HG02588 (cell line): ENCODE results near the gene XRCC6.
"Not testable (repeated sequence)": the region's sequence is repeated elsewhere in the genome, so short reads cannot be mapped to it uniquely, and the experiment has no call there.

ENCODE experiments used
- ATAC-seq: cut with Tn5 transposase; IDR thresholded peaks from one replicate; pipeline ENCODE4 v1.9.1; 2021; ENCODE audit warnings: mild to moderate bottlenecking, moderate library complexity; ENCODE audit not compliant: unreplicated experiment

XRCC6 gene

DNA sequence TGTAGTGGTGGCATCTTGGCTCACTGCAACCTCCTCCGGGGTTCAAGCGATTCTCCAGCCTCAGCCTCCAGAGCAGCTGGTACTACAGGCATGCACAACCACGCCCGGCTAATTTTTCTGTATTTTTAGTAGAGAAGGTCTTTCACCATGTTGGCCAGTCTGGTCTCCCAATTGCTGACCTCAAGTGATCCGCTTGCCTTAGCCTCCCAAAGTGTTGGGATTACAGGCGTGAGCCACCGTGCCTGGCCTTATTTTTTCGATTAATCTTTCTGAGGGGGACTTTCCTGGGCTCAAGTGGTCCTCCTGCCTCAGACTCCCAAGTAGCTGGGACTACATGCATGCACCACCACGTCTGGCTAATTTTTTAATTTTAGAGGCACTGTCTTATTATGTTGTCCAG is 62.0 kb downstream of the XRCC6 start:
- no peak for ATAC-seq

DNA sequence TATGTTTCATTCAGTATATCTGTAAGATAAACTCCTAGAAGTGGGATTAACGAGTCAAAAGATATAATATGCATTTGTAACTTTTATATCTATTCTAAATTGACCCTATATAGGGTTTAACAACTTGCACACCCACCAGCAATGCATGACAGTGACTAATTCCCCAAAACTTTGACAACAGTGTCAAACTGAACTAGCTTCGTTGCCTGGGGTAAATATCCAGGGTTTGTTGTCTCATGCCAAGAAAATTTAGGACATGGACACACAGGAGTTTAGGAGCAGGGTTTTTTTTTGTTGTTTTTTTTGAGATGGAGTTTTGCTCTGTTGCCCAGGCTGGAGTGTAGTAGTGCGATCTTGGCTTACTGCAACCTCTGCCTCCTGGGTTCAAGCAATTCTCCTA is 62.5 kb downstream of the XRCC6 start:
- ATAC-seq, result no peak

DNA sequence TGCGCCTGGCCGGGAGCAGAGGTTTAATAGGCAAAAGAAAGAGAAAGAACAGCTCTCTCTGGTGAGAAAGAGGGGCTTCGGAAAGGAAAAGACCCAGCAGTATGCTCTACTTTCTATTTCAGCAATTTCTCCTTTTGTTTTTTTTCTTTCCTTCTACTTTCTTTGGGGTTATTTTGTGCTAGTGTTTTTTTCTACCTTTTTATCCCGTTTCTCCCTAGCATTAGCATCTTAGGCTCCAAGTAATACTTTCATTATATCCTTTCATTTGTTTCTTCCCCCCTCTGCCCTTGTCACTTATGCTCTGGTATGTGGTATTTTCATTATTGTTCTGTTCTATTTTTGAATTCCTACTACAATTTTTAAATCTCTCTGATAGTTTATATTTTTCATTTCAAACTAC is 63.1 kb downstream of the XRCC6 start:
- no peak for ATAC-seq

DNA sequence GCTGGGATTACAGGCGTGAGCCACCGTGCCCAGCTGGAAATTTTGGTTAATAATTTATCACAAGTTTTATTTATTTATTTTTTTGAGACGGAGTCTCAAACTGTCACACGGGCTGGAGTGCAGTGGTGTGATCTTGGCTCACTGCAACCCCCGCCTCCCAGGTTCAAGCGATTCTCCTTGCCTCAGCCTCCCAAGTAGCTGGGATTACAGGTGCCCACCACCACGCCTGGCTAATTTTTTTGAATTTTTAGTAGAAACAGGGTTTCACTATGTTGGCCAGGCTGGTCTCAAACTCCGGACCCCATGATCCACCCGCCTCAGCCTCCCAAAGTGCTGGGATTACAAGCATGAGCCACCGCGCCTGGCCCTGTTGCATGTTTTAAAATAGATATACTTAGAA is 65.8 kb downstream of the XRCC6 start:
- ATAC-seq, result not testable (repeated sequence)

DNA sequence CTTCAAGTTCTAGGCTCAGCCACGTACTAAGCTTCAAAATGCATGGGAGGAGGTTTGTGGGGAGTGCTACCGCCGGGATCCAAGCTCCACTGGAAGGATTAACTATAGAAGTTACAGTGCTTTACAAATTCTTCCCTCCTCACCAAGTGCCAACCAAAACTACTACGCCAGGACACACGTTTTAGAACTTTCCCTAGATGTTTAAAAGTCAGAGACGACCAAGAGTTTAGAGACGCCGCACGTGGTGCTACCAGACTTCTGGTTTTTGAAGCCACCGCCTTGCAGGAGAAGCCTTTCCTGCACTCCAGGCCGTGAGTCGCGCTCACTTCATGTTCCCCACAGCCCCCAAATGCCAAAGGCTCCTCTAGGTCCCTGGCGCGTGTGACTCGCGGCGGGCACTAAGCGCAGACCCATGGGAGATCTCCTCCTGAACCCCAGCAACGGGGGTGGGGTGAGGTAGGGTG is 66.8 kb downstream of the XRCC6 start:
- no peak for ATAC-seq

DNA sequence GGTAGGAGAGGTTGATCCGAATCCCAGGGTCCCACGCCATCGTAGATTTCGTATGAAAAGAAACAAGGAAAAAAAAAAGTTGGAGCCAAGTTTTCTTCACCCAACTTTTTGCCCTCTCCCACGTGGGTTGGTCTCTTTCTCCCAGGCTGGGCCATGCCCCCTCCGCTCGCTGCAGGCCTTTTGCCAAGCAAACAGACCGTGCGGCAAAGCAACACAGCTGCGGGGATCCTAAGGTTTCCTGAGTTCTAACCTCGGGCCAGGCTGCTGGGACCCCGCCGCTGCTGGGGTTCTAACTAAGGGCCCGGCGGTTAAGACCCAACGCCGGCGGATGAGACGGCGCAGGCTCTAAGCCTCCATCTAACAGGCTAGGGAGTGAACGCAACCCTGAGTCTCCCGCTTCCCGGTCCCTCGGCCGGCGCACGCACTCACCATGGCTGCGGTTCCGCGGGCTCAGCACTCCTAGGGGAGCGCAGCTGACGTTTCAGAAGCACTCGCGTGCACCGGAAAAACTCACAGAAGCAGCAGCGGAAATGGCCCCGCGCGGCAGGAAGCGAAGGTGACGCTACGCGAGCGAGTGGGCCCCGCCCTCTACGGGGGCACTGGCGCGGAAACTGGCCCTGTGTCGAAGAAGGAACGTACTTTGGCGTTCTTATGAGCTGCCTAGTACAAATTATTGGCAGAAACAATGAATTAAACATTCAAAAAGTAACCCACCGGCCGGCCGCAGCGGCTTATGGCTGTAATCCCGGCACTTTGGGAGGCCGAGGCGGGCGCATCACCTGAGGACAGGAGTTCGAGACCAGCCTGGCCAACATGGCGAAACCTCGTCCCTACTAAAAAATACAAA is 67.5 kb downstream of the XRCC6 start, which contains the start of gene SNU13:
SNU13 (minus strand) TSS at position 503 of the 847 bp plus-strand sequence; CDS start at position 432, 71 bp downstream.
- peak; percentile 73 for ATAC-seq

DNA sequence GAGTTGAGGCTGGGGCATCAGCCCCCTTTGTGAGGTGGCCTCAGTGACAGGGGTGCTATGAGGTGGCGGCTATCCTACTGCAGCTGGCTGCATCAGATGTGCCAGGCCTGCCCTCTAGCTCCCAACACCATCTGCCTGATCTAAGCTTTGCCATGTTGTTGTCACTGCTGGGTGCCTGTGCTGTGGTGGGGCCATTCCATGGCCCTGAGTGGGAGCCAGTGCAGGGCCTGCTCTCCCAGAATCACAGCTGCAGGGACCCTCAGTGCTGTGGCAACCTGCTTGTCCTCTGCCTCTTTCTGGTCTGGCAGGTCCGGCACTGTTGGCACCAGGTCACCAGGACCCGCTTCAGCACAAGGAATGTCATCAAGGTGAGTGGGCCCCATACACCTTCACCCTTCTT is 69.4 kb downstream of the XRCC6 start:
- no peak for ATAC-seq

DNA sequence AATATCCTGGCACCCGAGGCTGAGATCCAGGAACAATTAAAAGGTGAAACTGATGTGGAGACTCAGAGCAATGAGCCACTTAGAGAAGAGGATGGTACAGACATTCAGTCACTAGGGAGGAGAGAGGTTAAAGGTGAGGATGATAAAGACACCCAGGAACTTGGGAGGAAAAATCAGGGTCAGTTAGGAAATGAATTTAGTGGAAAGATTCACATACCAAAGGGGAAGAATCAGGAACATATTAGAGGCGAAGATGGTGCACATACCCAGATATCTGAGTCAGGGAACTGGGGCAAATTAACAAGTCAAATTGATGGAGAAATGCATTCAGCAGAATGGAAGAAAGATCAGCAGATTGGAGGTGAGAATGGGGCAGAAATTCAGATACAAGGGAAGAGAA is 74.1 kb downstream of the XRCC6 start:
- no peak for ATAC-seq

DNA sequence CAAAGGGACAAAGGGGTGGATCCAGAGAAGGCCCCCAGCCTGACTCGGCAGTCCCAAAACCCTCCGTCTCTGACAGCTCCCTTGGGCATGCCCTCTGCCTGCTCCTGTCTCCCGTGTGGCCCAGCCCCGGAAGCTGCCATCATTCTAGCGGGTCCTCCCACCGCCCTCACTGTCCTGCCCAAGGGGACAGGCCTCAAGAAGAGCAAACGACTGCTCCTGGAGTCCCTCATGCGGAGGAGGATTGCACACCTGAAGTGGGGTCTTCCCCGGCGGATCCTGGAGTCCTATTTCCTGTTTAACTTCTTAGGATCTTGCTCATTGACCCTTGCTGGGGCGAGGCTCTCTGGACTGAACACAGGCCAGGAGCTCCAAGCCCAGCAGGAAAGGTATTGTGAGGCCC is 75.6 kb downstream of the XRCC6 start:
- no peak for ATAC-seq

DNA sequence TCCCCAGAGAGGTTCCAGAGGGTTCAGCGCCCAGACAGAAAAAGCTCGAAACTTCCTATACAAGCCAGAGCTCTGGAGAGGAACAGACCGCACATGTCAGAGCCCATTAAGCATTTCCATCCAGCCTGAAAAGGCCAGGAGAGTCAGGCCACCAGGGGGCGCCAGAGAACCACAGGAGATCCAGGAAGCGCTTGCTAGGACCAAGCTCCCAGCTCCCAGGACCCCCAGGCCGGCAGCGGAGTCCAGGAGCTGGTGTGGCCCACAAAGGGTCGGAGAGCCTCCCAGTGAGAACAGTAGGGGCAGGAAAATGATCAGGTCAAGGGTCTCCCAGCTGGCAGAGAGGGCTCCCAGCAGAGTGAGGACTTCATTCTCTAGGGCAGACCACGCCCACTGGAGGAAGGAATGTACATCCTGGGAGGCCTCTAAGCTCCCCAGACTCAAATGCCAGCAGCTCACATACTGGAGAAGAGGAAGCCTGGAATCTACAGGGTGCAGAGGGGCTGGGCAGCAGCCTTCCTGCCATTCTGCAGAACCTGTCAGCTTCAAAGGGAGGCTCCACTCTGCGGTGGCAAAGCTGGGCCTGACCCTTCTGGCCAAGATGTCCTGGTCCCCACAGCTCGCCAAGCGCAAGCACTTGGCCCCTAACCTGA is 76.2 kb downstream of the XRCC6 start:
- ATAC-seq, result no peak

DNA sequence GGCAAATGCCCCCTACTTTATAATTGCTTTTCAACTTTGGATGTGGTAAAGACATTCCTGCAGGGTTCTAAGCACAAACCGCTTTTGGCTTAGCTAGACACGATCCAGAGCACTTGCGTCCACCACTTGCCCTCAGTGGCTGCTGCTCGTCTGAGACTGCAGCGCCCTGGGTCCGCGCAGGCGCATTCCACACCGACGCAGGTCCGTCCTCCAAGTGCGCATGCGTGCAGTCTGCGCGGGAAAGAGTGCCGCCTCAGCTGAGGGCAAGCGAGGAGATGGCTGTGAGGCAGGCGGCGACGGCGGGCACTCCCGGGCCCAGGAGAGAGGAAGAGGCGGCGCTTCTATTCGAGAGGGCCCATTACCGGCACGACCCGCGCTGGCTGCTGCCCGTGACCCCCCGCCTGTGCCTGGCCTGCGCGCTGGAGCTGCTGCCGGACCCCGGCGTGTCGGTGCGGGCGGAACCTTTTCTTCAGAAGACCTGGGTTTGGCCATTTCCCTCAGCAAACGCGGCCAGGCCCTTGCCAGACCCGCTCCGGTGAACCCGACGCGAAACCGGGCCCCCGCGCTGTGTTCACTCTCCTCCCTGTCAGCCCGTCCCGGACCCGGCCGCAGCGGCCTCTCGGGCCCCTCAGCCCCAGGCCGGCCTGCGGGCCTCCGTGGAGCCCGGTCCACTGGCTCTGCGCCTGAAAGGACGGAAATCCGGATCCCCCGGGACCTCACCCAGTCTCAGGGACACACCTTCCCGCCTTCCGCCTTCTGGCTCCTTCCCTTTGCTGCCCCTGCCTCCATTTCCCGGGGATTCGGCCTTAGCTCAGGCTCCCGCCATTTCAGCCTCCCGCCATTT is 78.4 kb downstream of the XRCC6 start, which contains the start of gene MEI1:
MEI1 (plus strand) TSS at position 240 of the 844 bp plus-strand sequence; CDS start at position 276, 36 bp downstream.
- ATAC-seq, result no peak

DNA sequence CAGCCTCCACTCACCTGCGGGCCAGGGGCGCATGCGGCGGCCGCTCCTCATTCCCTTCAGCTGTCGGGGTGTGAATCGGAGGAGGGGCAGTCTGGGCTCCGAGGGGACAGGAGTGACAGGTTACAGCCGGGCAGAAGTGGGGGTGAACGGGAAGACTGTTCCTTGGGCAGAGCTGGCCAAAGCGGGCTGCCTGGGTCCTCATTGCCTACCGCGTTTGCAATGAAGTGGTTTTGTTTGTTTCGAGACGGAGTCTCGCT is 78.9 kb downstream of the XRCC6 start:
- ATAC-seq, result no peak

DNA sequence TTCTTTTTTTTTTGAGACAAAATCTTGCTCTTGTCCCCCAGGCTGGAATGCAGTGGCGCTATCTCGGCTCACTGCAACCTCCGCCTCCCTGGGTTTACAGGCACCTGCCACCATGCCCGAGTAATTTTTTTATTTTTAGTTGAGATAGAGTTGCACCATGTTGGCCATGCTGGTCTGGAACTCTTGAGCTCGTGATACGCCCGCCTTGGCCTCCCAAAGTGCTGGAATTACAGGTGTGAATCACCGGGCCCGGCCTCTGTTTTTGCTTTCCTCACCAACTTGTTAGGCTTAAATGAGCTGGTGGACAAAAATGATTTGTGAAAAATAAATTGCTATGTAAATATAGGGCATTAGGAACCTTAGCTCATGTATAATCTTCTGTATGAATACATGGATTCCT is 81.7 kb downstream of the XRCC6 start:
- ATAC-seq, result no peak

DNA sequence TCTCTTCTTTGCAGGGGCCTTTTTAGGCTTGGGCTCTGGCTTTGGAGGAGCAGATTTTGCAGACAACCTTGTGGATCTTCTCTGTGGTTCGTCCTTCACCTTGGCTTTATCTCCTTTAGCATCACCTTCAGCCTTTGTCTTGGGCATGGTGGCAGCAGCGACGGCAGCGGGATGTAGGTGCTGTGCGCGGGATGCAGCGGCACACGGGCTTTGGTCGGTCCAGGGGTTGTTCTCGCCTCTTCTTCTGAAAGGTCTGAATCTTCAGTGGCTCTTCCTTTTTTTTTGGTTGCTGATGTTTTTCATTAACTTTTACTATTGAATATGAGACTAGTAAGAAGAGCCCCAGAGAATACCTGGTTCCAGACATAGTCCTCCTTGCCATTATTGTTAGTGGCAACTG is 88.2 kb downstream of the XRCC6 start:
- no peak for ATAC-seq

DNA sequence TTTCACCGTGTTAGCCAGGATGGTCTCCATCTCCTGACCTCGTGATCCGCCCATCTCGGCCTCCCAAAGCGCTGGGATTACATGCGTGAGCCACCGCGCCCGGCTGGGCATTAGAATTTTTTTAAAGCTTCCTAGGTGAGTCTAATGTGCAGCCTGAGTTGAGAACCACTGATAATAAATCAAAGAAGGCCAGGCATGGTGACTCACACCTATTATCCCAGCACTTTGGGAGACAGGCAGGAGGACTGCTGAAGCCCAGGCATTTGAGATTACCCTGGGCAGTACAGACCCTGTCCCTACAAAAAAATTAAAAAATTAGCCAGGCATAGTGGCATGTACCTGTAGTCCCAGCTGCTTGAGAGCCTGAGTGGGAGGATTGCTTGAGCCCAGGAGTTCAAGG is 91.9 kb downstream of the XRCC6 start:
- no peak for ATAC-seq
